Measurements from ENCODE around the gene DCUN1D2.

DCUN1D2 gene

GRCh38 chr13:113538689-113539058 is 48.2 kb upstream of the DCUN1D2 start:
- no peaks in the 10 kb centered on the region for H3K4me1 ChIP-seq (ENCODE audit: control insufficient read depth, low read length)
- H3K9me3 ChIP-seq (ENCODE audit: control insufficient read depth, insufficient read depth, low read length), result no peaks in the 10 kb centered on the region
- H3K27ac ChIP-seq (ENCODE audit: low read depth, low read length), result no peak overlapping the region
- H3K27me3 ChIP-seq (ENCODE audit: control insufficient read depth, low read length), result no peaks in the 10 kb centered on the region
- H3K4me3 ChIP-seq (ENCODE audit: low read length), result no peak overlapping the region
- no peaks in the 10 kb centered on the region for H4K20me1 ChIP-seq (ENCODE audit: control insufficient read depth, insufficient read depth, low read depth, low read length)
- H3K79me2 ChIP-seq (ENCODE audit: control insufficient read depth, low read length), result no peaks in the 10 kb centered on the region
- no peak for TF ChIP-seq CTCF (IDR thresholded peaks at IDR 0.05; ENCODE audit: low read depth, low read length, poor library complexity, severe bottlenecking)
- no peak for TF ChIP-seq EZH2phosphoT487 (IDR thresholded peaks at IDR 0.05; ENCODE audit: borderline replicate concordance, low read length)
- no peak overlapping the region for H3K4me2 ChIP-seq (ENCODE audit: low read length)
- no peaks in the 10 kb centered on the region for H3K36me3 ChIP-seq (ENCODE audit: control insufficient read depth, low read length)
- no peaks in the 10 kb centered on the region for H3K9me2 ChIP-seq (replicated peaks; ENCODE audit: control insufficient read depth, low read length)
- no peaks in the 10 kb centered on the region for H3F3A ChIP-seq (ENCODE audit: control insufficient read depth, insufficient read depth)

- no peak overlapping the region for H3K4me2 ChIP-seq (ENCODE audit: low read length)
- H3F3A ChIP-seq (ENCODE audit: control insufficient read depth, insufficient read depth), result no peaks in the 10 kb centered on the region
- no peak overlapping the region for H3K27ac ChIP-seq (ENCODE audit: low read depth, low read length)
- no peak overlapping the region for H3K4me3 ChIP-seq (ENCODE audit: low read length)
- H3K79me2 ChIP-seq (ENCODE audit: control insufficient read depth, low read length), result no peaks in the 10 kb centered on the region
- H3K9me2 ChIP-seq (replicated peaks; ENCODE audit: control insufficient read depth, low read length), result no peaks in the 10 kb centered on the region
- no peaks in the 10 kb centered on the region for H4K20me1 ChIP-seq (ENCODE audit: control insufficient read depth, insufficient read depth, low read depth, low read length)
- TF ChIP-seq CTCF (IDR thresholded peaks at IDR 0.05; ENCODE audit: low read depth, low read length, poor library complexity, severe bottlenecking), result no peak
- no peak for TF ChIP-seq EZH2phosphoT487 (IDR thresholded peaks at IDR 0.05; ENCODE audit: borderline replicate concordance, low read length)
- no peaks in the 10 kb centered on the region for H3K4me1 ChIP-seq (ENCODE audit: control insufficient read depth, low read length)
- H3K36me3 ChIP-seq (ENCODE audit: control insufficient read depth, low read length), result no peaks in the 10 kb centered on the region
- no peaks in the 10 kb centered on the region for H3K9me3 ChIP-seq (ENCODE audit: control insufficient read depth, insufficient read depth, low read length)
- H3K27me3 ChIP-seq (ENCODE audit: control insufficient read depth, low read length), result no peaks in the 10 kb centered on the region
These were observed 47.6 kb upstream of the DCUN1D2 start for GRCh38 chr13:113537909-113538688.

- H3K27ac ChIP-seq (ENCODE audit: low read depth, low read length), result no peak overlapping the region
- H3K79me2 ChIP-seq (ENCODE audit: control insufficient read depth, low read length), result no peaks in the 10 kb centered on the region
- H3K4me1 ChIP-seq (ENCODE audit: control insufficient read depth, low read length), result no peaks in the 10 kb centered on the region
- no peak overlapping the region for H3K4me3 ChIP-seq (ENCODE audit: low read length)
- H3K9me2 ChIP-seq (replicated peaks; ENCODE audit: control insufficient read depth, low read length), result no peaks in the 10 kb centered on the region
- H3K36me3 ChIP-seq (ENCODE audit: control insufficient read depth, low read length), result no peaks in the 10 kb centered on the region
- no peaks in the 10 kb centered on the region for H4K20me1 ChIP-seq (ENCODE audit: control insufficient read depth, insufficient read depth, low read depth, low read length)
- H3K27me3 ChIP-seq (ENCODE audit: control insufficient read depth, low read length), result no peaks in the 10 kb centered on the region
- TF ChIP-seq EZH2phosphoT487 (IDR thresholded peaks at IDR 0.05; ENCODE audit: borderline replicate concordance, low read length), result no peak
- no peak for TF ChIP-seq CTCF (IDR thresholded peaks at IDR 0.05; ENCODE audit: low read depth, low read length, poor library complexity, severe bottlenecking)
- no peaks in the 10 kb centered on the region for H3F3A ChIP-seq (ENCODE audit: control insufficient read depth, insufficient read depth)
- H3K9me3 ChIP-seq (ENCODE audit: control insufficient read depth, insufficient read depth, low read length), result no peaks in the 10 kb centered on the region
- no peak overlapping the region for H3K4me2 ChIP-seq (ENCODE audit: low read length)
These were observed 46.7 kb upstream of the DCUN1D2 start for GRCh38 chr13:113537205-113537604.
